IPS DF 6.9 (cell line): ENCODE measurements around the gene EDNRB.

ENCODE experiments used
- DNase-seq: peaks from one replicate; pipeline ENCODE4 v3.0.0-alpha.2; 2013; ENCODE audit warnings: low read depth, low spot score
- H3K27ac ChIP-seq: one replicate; pipeline ENCODE4 v1.5.1; 2013; ENCODE audit warnings: low read length, control low read depth
- H3K27me3 ChIP-seq: 2 replicates; pipeline ENCODE4 v1.6.1; 2013; ENCODE audit warnings: mild to moderate bottlenecking, low read length; ENCODE audit not compliant: control insufficient read depth, insufficient read depth
- H3K36me3 ChIP-seq: 2 replicates; pipeline ENCODE4 v1.6.1; 2013; ENCODE audit warnings: low read length; ENCODE audit not compliant: control insufficient read depth, insufficient read depth
- H3K4me1 ChIP-seq: 2 replicates; pipeline ENCODE4 v1.6.1; 2013; ENCODE audit warnings: low read length; ENCODE audit not compliant: control insufficient read depth, insufficient read depth
- H3K4me3 ChIP-seq: 2 replicates; pipeline ENCODE4 v1.5.1; 2013; ENCODE audit warnings: mild to moderate bottlenecking, low read length
- H3K9me3 ChIP-seq: 2 replicates; pipeline ENCODE4 v1.6.1; 2013; ENCODE audit warnings: low read length, inconsistent platforms; ENCODE audit not compliant: control insufficient read depth, insufficient read depth
- WGBS: extraction: QIAGEN DNeasy Blood & Tissue Kit; methylation state at CpG from one replicate; pipeline ENCODE4 v1.1.7; 2013; ENCODE audit warnings: mixed read lengths, missing lambda C conversion rate; ENCODE audit not compliant: insufficient read length, insufficient coverage; 5-methylcytosine and 5-hydroxymethylcytosine counted together

EDNRB gene

DNA sequence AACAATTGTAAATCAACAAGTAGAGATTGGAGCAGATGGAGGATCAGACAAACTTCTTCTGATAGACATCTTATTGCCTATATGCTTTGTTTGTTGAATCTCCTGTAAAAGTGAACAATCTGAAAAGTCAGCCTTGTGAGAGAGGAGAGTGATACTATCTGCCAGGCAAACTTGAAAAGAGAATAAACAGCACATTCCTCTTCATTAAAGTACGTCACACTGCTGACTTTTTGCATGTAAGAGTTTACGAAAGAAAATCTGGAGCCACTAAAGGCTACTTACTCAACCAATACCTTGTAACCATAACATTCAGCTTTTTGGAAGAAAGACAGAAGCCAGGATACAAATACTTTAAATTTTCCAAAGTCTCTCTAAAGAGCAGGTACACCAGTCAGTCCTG is 42.5 kb downstream of the EDNRB start:
- Histone ChIP-seq H3K4me1 (no peaks in the 10 kb centered on the region), H3K36me3 (no peaks in the 10 kb centered on the region), H3K4me3 (no peak overlapping the region), H3K27me3 (no peaks in the 10 kb centered on the region), H3K27ac (no peak overlapping the region), H3K9me3 (no peaks in the 10 kb centered on the region)
- no CpG with 5 or more reads among the region's 2 CpGs for WGBS
- no peak for DNase-seq

- no peak overlapping the region for H3K27ac ChIP-seq
- H3K9me3 ChIP-seq: no peaks in the 10 kb centered on the region
- H3K27me3 ChIP-seq: no peaks in the 10 kb centered on the region
- no peaks in the 10 kb centered on the region for H3K36me3 ChIP-seq
- WGBS: no CpG with 5 or more reads among the region's 4 CpGs
- no peaks in the 10 kb centered on the region for H3K4me1 ChIP-seq
- no peak overlapping the region for H3K4me3 ChIP-seq
- no peak for DNase-seq
Measured at GRCh38 chr13:77874406-77874805, 44.2 kb downstream of the EDNRB start.

- Histone ChIP-seq H3K27me3 (no peaks in the 10 kb centered on the region), H3K36me3 (no peaks in the 10 kb centered on the region), H3K4me1 (no peaks in the 10 kb centered on the region), H3K9me3 (no peaks in the 10 kb centered on the region), H3K27ac (no peak overlapping the region), H3K4me3 (no peak overlapping the region)
- no peak for DNase-seq
- WGBS: no CpG with 5 or more reads among the region's 5 CpGs
Measured at GRCh38 chr13:77872995-77873394, 45.6 kb downstream of the EDNRB start.

- Histone ChIP-seq H3K9me3 (no peaks in the 10 kb centered on the region), H3K4me1 (no peaks in the 10 kb centered on the region), H3K4me3 (no peak overlapping the region), H3K27ac (no peak overlapping the region), H3K36me3 (no peaks in the 10 kb centered on the region), H3K27me3 (no peaks in the 10 kb centered on the region)
- DNase-seq: no peak
Measured at GRCh38 chr13:77871596-77871995, 47.0 kb downstream of the EDNRB start.

- Histone ChIP-seq H3K4me3 (no peak overlapping the region), H3K4me1 (no peaks in the 10 kb centered on the region), H3K9me3 (no peaks in the 10 kb centered on the region), H3K27ac (no peak overlapping the region), H3K27me3 (no peaks in the 10 kb centered on the region), H3K36me3 (no peaks in the 10 kb centered on the region)
- DNase-seq: no peak
- WGBS: no CpG with 5 or more reads among the region's 1 CpG
Measured at GRCh38 chr13:77868717-77869116, 49.9 kb downstream of the EDNRB start.

- H3K27me3 ChIP-seq: no peaks in the 10 kb centered on the region
- no peaks in the 10 kb centered on the region for H3K4me1 ChIP-seq
- no peak overlapping the region for H3K4me3 ChIP-seq
- no peak for DNase-seq
- no peaks in the 10 kb centered on the region for H3K36me3 ChIP-seq
- no peaks in the 10 kb centered on the region for H3K9me3 ChIP-seq
- H3K27ac ChIP-seq: no peak overlapping the region
Measured at GRCh38 chr13:77866971-77867370, 51.7 kb downstream of the EDNRB start.

DNA sequence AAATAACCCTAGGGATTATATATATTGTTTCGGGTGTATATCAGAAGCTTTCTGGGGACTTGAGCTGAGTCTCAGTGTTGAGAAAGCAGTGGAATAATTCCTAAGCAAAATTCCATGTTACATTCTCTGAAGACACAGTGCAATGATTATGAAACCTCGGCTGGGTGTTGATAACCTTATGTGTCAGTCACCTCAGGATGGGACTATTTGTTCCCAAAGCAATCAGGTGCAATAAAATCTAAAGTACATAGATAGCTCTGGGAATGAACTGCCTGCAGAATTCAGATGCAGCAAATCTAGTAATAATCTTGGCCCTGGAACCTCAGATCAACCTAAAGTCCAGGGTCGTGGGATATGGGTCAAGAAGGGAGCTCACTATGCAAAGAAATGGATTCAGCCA is 53.0 kb downstream of the EDNRB start:
- DNase-seq: no peak
- H3K36me3 ChIP-seq: no peaks in the 10 kb centered on the region
- no peaks in the 10 kb centered on the region for H3K9me3 ChIP-seq
- H3K27me3 ChIP-seq: no peaks in the 10 kb centered on the region
- WGBS: no CpG with 5 or more reads among the region's 3 CpGs
- no peak overlapping the region for H3K4me3 ChIP-seq
- H3K27ac ChIP-seq: no peak overlapping the region
- no peaks in the 10 kb centered on the region for H3K4me1 ChIP-seq

- no peak for DNase-seq
- H3K27ac ChIP-seq: no peak overlapping the region
- H3K4me1 ChIP-seq: no peaks in the 10 kb centered on the region
- no peak overlapping the region for H3K4me3 ChIP-seq
- WGBS: no CpG with 5 or more reads among the region's 3 CpGs
- no peaks in the 10 kb centered on the region for H3K27me3 ChIP-seq
- H3K36me3 ChIP-seq: no peaks in the 10 kb centered on the region
- no peaks in the 10 kb centered on the region for H3K9me3 ChIP-seq
Measured at GRCh38 chr13:77863144-77863543, 55.5 kb downstream of the EDNRB start.

DNA sequence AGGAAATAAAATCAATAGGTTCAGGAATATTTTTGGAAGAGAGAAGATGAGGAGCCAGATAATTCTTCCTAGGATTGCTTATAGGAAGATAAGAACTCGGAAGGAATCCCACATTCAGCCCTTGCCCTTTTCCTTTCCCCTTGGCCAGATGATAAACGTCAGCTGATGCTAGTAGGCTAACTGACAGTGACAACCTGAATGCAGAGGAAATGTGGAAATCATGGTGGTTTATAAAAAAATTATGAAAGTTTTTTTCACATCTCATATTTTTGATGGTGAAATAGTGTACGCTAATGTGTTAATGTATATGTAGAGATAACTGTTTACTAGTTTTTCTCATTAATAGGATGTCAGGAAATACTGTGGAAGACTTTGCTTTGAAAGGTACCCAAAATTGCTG is 56.9 kb downstream of the EDNRB start:
- H3K27ac ChIP-seq: no peak overlapping the region
- H3K27me3 ChIP-seq: no peaks in the 10 kb centered on the region
- 100% methylated on average over 1 of the region's 3 CpGs for WGBS
- H3K4me1 ChIP-seq: no peaks in the 10 kb centered on the region
- H3K36me3 ChIP-seq: no peaks in the 10 kb centered on the region
- no peak for DNase-seq
- H3K9me3 ChIP-seq: no peaks in the 10 kb centered on the region
- no peak overlapping the region for H3K4me3 ChIP-seq

- no peaks in the 10 kb centered on the region for H3K27me3 ChIP-seq
- H3K4me1 ChIP-seq: peaks cover 2% of the 10 kb centered on the region
- no peaks in the 10 kb centered on the region for H3K36me3 ChIP-seq
- DNase-seq: no peak
- no peaks in the 10 kb centered on the region for H3K9me3 ChIP-seq
- no peak overlapping the region for H3K27ac ChIP-seq
- WGBS: no CpG with 5 or more reads among the region's 1 CpG
- no peak overlapping the region for H3K4me3 ChIP-seq
Measured at GRCh38 chr13:77860507-77860981, 58.1 kb downstream of the EDNRB start.

GRCh38 chr13:77859450-77859849 is 59.2 kb downstream of the EDNRB start:
- peaks cover 4% of the 10 kb centered on the region for H3K4me1 ChIP-seq
- H3K36me3 ChIP-seq: no peaks in the 10 kb centered on the region
- no peaks in the 10 kb centered on the region for H3K9me3 ChIP-seq
- no peak for DNase-seq
- no peak overlapping the region for H3K4me3 ChIP-seq
- no peaks in the 10 kb centered on the region for H3K27me3 ChIP-seq
- no peak overlapping the region for H3K27ac ChIP-seq
- no CpG with 5 or more reads among the region's 8 CpGs for WGBS
